Osteocyte (in vitro differentiated cells): ENCODE data around the gene PDAP1. TPM values are rescaled to one million over a fixed set of nuclear protein-coding genes. Genes with fewer than 3 reads are reported as not detected.
A peak's percentile ranks its signal among the peaks of the same experiment; 100 is the strongest.

Experiments used
- DNase-seq: peaks from one replicate; pipeline ENCODE4 v3.0.0; 2021; ENCODE audit warnings: mixed read lengths; ENCODE audit not compliant: unreplicated experiment; ENCODE audit errors: extremely low spot score
- H3K27ac Mint-ChIP-seq: one replicate; pipeline ENCODE4 v1.8.0; 2021; ENCODE audit warnings: mild to moderate bottlenecking, mixed read lengths; ENCODE audit not compliant: unreplicated experiment
- H3K27me3 Mint-ChIP-seq: one replicate; pipeline ENCODE4 v1.8.0; 2021; ENCODE audit warnings: mixed read lengths; ENCODE audit not compliant: unreplicated experiment
- H3K36me3 Mint-ChIP-seq: one replicate; pipeline ENCODE4 v1.8.0; 2021; ENCODE audit warnings: mixed read lengths; ENCODE audit not compliant: unreplicated experiment
- H3K4me1 Mint-ChIP-seq: one replicate; pipeline ENCODE4 v1.8.0; 2021; ENCODE audit warnings: mixed read lengths; ENCODE audit not compliant: unreplicated experiment
- H3K4me3 Mint-ChIP-seq: one replicate; pipeline ENCODE4 v1.8.0; 2021; ENCODE audit warnings: mild to moderate bottlenecking, moderate library complexity, mixed read lengths; ENCODE audit not compliant: unreplicated experiment
- H3K9me3 Mint-ChIP-seq: one replicate; pipeline ENCODE4 v1.8.0; 2021; ENCODE audit warnings: mixed read lengths; ENCODE audit not compliant: unreplicated experiment
- CTCF ChIP-seq: fragments of 200-600 bp; sonication (generic); IDR thresholded peaks from 2 replicates; pipeline ENCODE4 v1.5.0; 2021; ENCODE audit warnings: antibody characterized with exemption, mild to moderate bottlenecking, moderate library complexity
- total RNA-seq: library from RNA; stranded (reverse); gene quantifications from 2 replicates; pipeline ENCODE4 v1.2.1, GENCODE V29; 2021

The PDAP1 gene
- total RNA-seq, 1 donor from 2014 or later = 107 TPM

DNA sequence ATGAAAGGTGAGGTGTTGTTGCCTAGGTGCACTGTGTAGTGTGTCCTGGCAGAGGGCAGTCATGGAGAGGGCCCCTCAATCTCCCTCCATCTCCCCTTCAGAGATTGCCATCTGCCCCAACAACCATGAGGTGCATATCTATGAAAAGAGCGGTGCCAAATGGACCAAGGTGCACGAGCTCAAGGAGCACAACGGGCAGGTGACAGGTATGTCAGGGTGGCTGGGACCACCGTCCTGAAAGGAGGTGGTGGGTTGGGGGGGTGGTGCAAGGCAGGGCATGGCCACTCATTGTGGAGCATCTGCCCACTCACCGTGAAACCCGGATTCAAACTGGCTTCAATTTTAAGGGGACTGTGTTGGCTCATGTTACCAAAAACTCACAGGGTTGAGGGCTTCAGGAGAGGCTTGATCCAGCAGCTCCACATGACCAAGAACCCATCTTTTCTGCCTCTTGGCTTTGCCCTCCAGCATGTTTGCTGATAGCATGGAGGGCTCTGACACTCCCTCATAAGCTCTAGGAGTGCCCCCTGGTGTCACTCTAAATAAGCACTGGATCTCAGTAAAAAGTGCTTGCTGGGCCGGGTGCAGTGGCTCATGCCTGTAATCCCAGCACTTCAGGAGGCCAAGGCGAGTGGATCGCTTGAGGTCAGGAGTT is 21.7 kb downstream of the PDAP1 start:
- DNase-seq = no peak
- Mint-ChIP-seq H3K27me3 (no peaks in the 10 kb centered on the region), H3K9me3 (no peaks in the 10 kb centered on the region), H3K4me3 (no peak overlapping the region), H3K27ac (no peak overlapping the region), H3K4me1 (no peaks in the 10 kb centered on the region), H3K36me3 (peaks cover 11% of the 10 kb centered on the region)
- TF ChIP-seq CTCF = peak; percentile 36

DNA sequence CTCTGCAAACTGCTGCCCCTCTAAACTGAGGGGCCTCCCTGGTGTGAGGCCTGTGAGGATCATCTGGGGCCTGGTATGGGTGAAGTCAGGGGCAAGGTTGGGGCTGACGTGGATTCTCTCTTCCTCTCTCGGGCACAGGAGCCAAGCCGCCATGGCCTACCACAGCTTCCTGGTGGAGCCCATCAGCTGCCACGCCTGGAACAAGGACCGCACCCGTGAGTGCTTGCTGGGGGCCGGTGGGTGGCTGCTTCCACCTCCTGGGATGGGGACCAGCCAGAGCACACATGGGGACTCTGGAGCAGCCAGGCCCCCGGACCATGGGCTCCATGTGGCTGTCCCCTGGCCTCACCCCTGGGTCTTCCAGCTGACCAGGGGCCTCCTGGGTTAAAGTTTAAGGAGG is 22.8 kb downstream of the PDAP1 start:
- no peak for DNase-seq
- H3K36me3 Mint-ChIP-seq = peaks cover 11% of the 10 kb centered on the region
- no peak overlapping the region for H3K4me3 Mint-ChIP-seq
- no peaks in the 10 kb centered on the region for H3K9me3 Mint-ChIP-seq
- H3K4me1 Mint-ChIP-seq = peaks cover 7% of the 10 kb centered on the region
- TF ChIP-seq CTCF = no peak
- H3K27ac Mint-ChIP-seq = no peak overlapping the region
- H3K27me3 Mint-ChIP-seq = no peaks in the 10 kb centered on the region

GRCh38 chr7:99384523-99384922 is 23.9 kb downstream of the PDAP1 start:
- TF ChIP-seq CTCF = no peak
- no peaks in the 10 kb centered on the region for H3K27me3 Mint-ChIP-seq

DNA sequence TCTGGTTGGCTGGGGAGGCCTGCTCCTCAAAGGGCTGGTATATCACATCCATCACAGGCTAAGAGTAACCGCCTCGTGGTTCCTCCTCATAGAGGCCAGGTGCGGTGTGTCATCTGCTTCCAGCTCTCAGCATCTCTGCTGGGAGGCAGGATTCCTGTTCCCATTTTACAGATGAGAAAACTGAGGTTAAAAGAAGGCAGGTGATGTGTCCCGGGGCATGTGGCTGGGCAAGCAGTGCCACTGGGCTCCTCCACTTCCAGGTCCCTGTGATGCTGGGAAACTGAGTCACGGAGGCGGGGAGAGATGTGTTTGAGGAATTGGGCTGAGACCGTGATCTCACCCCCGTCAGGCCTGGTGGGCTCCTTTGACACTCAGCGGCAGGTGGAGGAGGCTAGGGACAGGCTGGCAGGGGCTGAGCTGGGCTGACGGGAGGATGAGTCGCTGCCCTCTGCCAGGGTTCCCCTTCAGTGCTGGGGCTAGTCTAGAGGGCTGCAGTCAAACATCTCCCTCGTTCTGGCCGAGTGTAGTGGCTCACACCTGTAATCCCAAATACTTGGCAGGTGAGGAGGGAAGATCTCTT is 24.5 kb downstream of the PDAP1 start:
- Mint-ChIP-seq H3K36me3 (peaks cover 9% of the 10 kb centered on the region), H3K4me3 (no peak overlapping the region), H3K27me3 (no peaks in the 10 kb centered on the region), H3K27ac (no peak overlapping the region), H3K4me1 (peaks cover 24% of the 10 kb centered on the region), H3K9me3 (no peaks in the 10 kb centered on the region)
- DNase-seq = no peak
- no peak for TF ChIP-seq CTCF

More at GRCh38 chr7:99384523-99384922, 23.9 kb downstream of the PDAP1 start:
- Mint-ChIP-seq H3K36me3 (peaks cover 11% of the 10 kb centered on the region), H3K4me3 (no peak overlapping the region), H3K4me1 (peaks cover 17% of the 10 kb centered on the region), H3K9me3 (no peaks in the 10 kb centered on the region), H3K27ac (no peak overlapping the region)
- DNase-seq = no peak

- no peak for TF ChIP-seq CTCF
- no peak overlapping the region for H3K4me3 Mint-ChIP-seq
- DNase-seq = no peak
- H3K9me3 Mint-ChIP-seq = no peaks in the 10 kb centered on the region
- H3K27me3 Mint-ChIP-seq = no peaks in the 10 kb centered on the region
- H3K36me3 Mint-ChIP-seq = peaks cover 9% of the 10 kb centered on the region
- peaks cover 24% of the 10 kb centered on the region for H3K4me1 Mint-ChIP-seq
- H3K27ac Mint-ChIP-seq = no peak overlapping the region
Observed at GRCh38 chr7:99383203-99383602, 25.2 kb downstream of the PDAP1 start.
